ENCODE data around the gene PRKD1.

The PRKD1 gene

DNA sequence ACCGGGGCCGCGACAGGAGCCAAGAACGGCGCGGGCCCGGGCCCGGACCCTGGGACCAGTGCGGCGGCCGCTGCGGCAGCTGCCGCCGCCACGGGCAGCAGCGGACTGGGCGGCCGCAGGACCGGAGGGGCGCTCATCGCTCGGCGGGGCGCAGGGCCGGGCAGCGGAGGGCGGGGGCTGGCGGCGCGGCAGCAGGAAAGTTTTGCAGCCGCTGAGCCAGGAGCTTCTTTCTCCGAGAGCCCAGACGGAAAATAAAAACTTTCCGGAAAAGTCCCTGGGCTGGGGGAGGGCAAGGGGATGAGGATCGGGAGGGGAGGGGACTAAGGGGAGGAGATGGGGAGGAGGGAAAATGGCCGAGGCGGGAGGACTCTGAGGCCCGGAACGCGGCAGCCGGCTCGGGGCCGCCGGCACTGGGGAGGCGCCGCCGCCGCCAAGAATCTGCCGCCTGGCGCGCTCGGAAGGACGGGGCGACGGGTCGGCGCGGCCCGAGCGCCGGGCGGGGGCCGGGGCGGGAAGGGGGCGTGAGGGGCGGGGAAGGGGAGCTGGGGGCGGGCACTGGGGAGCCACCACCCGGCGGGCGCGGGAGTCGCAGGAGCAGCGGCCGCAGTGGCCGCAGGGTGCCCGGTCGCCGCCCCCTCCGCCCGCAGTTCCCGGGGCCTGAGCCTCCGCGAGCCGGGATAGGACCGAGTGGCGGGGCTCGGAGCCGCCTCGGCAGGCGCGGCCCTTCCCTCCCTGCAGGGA, at the start of gene PRKD1:
Gene PRKD1 (minus strand): TSS at position 472 of the 741 bp plus-strand sequence.
- no peak for DNase-seq (ENCODE audit: low read depth in 2 of 2)

DNA sequence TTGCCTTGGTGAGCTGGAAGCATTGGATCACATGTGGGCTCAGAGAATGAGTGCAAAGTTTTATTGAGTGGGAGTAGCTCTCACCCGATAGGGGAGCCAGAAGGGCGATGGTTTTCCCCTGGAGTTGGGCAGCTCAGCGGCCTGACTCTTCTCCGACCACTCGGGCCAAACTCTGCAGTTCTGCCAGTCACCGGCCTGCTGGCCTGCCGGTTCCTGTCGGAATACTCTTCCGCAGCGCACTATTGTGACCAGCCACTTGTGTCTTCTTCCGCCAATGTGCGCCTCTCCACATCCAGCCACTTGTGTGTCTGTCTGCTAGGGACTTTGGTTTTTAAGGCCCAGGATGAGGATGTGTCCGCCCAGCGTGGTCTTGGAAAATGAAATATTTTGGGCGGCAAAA, 43.5 kb upstream of the PRKD1 start:
- no peak for DNase-seq (ENCODE audit: low read depth in 2 of 2)

GRCh38 chr14:29955087-29955486, 27.4 kb upstream of the PRKD1 start:
- DNase-seq (ENCODE audit: low read depth in 2 of 2) = no peak

GRCh38 chr14:29953501-29953900, 25.9 kb upstream of the PRKD1 start:
- no peak for DNase-seq (ENCODE audit: low read depth in 2 of 2)

- no peak for DNase-seq (ENCODE audit: low read depth in 2 of 2)
Measured at GRCh38 chr14:29944091-29944490, 16.4 kb upstream of the PRKD1 start.

DNA sequence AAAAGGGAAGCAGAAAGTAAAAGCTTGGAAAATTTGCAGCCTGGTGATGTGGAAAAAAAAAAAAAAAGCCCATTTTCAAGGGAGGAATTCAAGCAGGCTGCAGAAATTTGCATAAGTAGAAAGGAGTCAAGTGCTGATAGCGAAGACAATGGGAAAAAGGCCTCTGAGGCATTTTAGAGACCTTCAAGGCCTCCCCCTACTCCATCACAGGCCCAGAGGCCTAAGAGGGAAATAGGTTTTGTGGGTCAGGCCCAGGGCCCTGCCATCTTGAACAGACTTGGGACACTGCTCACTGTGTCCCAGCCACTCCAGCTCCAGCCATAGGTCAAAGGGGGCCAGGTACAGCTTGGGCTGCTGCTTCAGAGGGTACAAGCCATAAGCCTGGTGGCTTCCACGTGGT, 13.8 kb upstream of the PRKD1 start:
- no peak for DNase-seq (ENCODE audit: low read depth in 2 of 2)

DNA sequence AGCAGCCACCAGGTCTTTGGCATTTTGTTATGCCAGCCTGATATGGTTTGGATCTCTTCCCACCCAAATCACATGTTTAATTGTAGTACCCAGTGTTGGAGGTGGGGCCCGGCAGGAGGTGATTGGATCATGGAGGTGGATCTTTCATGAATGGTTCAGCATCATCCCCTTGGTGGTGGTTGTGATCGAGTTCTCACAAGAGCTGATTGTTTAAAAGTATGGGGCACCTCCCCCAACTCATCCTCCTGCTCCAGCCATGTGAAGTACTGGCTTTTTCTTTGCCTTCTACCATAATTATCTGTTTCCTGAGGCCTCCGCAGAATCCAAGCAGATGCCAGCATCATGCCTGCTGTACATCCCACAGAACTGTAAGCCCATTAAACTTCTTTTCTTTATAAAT, 12.8 kb upstream of the PRKD1 start:
- no peak for DNase-seq (ENCODE audit: low read depth in 2 of 2)

DNA sequence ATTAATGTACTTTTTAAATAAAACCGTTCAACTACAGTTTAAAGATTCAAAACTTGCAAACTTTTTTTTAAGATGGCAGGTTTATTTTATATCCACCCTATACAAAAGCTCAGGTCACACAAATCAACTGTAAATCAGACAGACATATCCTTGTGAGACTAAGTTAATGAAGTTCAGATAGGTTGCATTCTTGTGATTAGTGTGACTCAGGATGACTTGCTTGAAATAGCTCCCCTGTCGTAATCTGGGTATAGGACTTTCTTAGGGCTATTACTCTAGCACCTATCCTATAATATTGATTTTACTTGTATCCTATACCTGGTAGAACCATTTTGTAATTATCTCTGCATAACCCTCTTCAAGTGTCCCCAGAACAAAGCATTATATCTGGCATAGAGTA, 9.5 kb upstream of the PRKD1 start:
- DNase-seq (ENCODE audit: low read depth in 2 of 2) = no peak

- no peak for DNase-seq (ENCODE audit: low read depth in 2 of 2)
Measured at GRCh38 chr14:29930283-29930682, 2.6 kb upstream of the PRKD1 start.

DNA sequence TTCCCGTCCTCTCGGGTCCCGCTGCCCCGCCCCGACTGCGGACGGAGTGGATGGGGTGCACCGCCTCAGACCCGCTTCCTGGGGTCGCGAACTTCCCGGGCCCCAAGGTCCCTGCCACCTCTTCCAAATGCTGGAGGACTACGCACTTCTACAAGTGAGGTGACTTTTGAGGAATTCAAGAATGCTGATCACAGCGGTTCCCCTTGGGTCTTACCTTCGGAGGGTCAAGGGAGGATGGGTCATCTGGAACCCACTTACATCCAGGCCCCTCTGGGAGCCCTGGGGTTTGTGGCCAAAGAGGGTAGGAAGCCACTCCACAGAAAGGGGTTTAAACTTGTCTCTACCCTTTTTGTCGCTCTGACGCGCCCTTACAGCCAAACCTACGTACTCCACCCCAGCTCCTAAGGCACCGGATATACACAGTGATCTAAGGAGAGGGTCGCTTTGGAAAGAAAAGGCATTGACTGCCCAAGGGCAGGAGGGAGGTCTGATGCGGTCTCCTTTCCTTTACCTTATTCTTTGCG, 532 bp upstream of the PRKD1 start:
- DNase-seq (ENCODE audit: low read depth in 2 of 2) = no peak

DNA sequence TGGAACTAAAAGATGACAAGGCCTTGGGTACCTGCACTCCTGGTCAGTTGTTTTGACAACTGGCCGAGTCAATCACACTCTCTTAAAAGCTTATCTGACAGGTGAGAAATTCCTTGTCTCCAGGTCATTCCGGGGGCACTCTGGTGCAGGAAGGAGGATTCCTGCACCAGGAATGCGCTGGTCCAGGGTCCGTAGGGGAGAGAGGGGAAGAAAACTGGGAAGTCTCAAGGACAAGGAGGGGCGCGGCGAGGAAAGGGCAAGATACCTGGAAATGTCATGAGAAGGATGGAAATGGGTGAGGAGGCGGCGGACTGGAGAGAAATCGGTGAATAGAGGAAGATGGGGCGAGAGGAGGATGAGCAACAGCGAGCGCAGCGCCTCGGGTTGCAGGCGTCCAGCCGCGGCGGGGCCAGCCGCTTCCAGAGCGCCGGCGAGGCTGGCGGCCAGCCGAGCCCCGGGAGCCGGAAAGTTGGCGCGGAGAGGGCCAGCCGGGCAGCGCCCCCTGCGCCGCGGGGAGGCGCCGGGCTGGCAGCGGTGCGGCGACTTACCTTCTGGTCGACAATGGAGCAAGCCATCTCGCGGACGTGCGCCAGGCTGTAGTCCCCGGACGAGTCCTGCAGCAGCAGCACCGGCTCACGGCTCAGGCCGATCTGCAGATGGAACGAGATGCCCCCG, 809 bp downstream of the PRKD1 start:
- DNase-seq (ENCODE audit: low read depth in 2 of 2) = no peak

DNA sequence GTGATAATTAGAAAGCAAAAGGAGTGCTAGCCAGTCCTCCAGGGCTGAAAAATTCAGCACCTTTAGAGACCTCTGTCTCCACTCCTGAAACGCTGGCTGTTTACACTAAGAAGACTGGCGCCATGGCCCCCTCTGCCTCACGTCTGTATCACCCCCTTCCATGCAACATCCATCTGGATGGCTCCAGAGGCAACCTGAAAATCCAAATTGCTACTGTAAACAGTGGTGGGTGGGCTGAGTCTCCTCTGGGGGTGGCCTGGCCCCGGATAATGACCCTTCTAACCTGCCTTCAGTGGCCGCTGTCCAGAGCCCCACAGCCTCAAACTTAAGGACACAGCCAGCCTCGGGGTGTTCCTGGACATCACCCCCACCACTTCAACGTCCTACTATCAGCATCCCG, 1.4 kb downstream of the PRKD1 start:
- no peak for DNase-seq (ENCODE audit: low read depth in 2 of 2)

GRCh38 chr14:29925736-29926135, 1.9 kb downstream of the PRKD1 start:
- DNase-seq (ENCODE audit: low read depth in 2 of 2) = no peak

DNA sequence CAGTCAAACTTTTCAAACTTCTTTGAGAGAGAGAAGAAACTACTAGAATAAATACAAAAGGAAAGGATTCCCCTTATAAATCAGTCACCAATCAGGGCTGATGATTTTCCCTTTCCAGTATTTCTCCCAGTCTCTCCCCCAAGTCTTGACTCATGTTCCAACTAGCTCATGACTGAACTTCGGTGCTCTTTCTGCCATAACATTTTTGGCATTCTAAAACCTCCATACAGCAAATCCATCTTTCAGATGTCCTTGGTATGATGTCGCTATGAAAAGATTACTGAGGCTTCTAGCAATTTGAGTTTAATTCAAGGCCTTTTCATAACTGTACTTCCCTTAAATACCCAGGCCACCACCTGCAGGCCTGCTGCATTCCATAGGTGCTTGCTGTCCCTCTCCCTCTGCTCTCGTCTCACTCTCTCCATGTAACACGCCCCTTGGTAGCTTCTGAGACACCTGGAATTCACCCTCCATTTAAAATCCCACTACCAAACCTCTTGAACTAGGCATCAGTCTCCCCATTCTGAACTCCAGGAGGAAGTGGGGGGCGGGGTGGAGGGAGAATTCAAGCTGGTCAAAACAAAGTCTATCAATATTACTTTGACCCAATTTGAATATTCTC, 2.4 kb downstream of the PRKD1 start:
- DNase-seq (ENCODE audit: low read depth in 2 of 2) = no peak

GRCh38 chr14:29919845-29920244, 7.8 kb downstream of the PRKD1 start:
- no peak for DNase-seq (ENCODE audit: low read depth in 2 of 2)

DNA sequence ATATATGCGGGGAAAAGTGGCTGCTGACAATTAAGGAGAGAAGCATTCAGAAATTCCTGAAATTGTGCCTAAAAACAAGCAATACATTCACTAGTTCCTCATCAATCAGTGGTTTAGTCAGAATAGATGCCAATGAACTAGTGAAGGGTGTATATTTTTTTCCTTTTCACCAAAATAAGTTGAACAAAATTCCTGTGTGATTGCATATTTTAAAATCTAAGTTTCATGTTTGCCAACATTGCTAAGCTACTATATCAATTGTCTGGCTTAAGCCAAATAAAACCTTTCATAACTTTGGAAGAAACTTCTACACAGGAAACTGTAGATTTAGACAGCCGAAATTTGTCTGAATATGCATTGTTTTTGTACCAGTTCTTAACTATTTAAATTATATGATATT, 8.7 kb downstream of the PRKD1 start:
- no peak for DNase-seq (ENCODE audit: low read depth in 2 of 2)

DNA sequence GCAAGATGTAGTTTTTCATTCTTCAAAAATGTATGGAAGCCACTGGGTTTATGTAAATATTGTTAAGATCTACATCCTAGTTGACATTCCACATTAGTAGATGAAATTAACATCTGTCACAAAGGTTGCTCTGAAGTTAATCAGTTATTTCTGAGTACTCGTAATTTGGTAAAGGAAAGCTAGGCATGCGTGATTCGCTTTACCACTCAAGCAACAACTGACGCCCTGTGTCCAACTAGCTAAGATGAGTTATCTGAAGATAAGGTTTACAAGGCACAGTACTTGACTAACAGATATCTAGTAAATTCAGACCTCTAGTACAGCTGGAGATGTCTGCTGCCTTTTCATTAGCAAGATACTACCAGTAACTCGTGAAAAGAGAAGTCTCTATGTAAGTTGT, 14.1 kb downstream of the PRKD1 start:
- DNase-seq (ENCODE audit: low read depth in 2 of 2) = no peak

GRCh38 chr14:29911810-29912209, 15.8 kb downstream of the PRKD1 start:
- no peak for DNase-seq (ENCODE audit: low read depth in 2 of 2)

GRCh38 chr14:29908652-29909577, 18.7 kb downstream of the PRKD1 start:
- DNase-seq (ENCODE audit: low read depth in 2 of 2) = no peak

DNA sequence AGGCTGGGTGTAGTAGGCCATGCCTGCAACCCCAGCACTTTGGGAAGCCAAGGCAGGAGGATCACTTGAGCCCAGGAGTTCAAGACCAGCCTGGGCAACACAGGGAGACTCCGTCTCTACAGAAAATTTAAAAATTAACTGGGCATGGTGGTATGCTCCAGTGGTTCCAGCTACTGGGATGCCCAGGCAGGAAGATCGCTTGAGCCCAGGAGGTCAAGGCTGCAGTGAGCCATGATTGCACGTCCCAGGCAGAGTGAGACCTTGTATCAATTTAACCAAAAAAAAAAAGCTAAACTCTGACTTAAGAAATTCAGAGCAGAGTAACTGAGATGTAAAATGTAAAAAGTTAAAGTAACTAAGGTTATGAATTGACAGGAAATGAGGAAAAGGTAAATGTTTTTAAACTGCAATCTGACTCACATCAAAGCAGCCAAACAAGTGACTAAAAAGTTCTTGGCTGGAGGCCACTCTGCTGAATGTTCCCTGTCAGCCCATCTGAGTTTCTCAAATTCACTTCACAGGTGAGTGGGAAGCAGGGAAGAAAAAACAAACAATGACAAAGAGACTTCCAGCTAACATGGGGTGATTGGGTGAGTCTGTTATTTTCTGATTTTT, 21.3 kb downstream of the PRKD1 start:
- DNase-seq (ENCODE audit: low read depth in 2 of 2) = no peak

GRCh38 chr14:29905543-29905942, 22.1 kb downstream of the PRKD1 start:
- no peak for DNase-seq (ENCODE audit: low read depth in 2 of 2)

Data from stimulated activated CD4-positive, alpha-beta T cell treated with anti-CD3 and anti-CD28 coated beads, Interleukin-15, amount 100 ng/mL, for 48 hours (primary cell).